Esophagus squamous epithelium (tissue), 5 donors: ENCODE results near the gene GP2. TPM values are rescaled to one million over a fixed set of nuclear protein-coding genes. Genes with fewer than 3 reads are reported as not detected.

Experiments
- DNase-seq: peaks from one replicate; lab custom pipeline; 2025; lab: John Stamatoyannopoulos, UW
- H3K27ac ChIP-seq, 4 donors: fragments of 200-600 bp; sonication (generic); one replicate each; pipeline ENCODE4 v1.5.1; 2016 to 2019; ENCODE audit warnings: mild to moderate bottlenecking in 1 of 4
- H3K27me3 ChIP-seq, 4 donors: fragments of 200-600 bp; sonication (generic); 1 replicate in 3 of 4; 2 replicates in 1 of 4; pipeline versions ENCODE4 v1.5.1 to v1.6.0; 2017 to 2021; ENCODE audit warnings: antibody characterized with exemption in 1 of 4
- H3K36me3 ChIP-seq, 3 donors: fragments of 200-600 bp; sonication (generic); one replicate each; pipeline ENCODE4 v1.5.1; 2016 to 2019
- H3K4me1 ChIP-seq, 3 donors: fragments of 200-600 bp; sonication (generic); one replicate each; pipeline ENCODE4 v1.5.1; 2017 to 2019
- H3K4me3 ChIP-seq, 4 donors: fragments of 200-600 bp; sonication (generic); 1 replicate in 3 of 4; 2 replicates in 1 of 4; pipeline ENCODE4 v1.5.1; 2016 to 2019; ENCODE audit warnings: mild to moderate bottlenecking in 2 of 4, moderate library complexity in 1 of 4
- H3K9me3 ChIP-seq, 3 donors: fragments of 200-600 bp; sonication (generic); one replicate each; pipeline ENCODE4 v1.5.1; 2016 to 2019
- CTCF ChIP-seq, 6 experiments: fragments of 450-650 bp in 4 of 6; fragments of 200-600 bp in 2 of 6; sonication (generic) in 2 of 6; IDR thresholded peaks; one replicate each; pipeline ENCODE4 v1.5.1; 2016 to 2019; ENCODE audit warnings: antibody characterized with exemption in 6 of 6, mild to moderate bottlenecking in 4 of 6, moderate library complexity in 4 of 6
- POLR2A ChIP-seq, 4 donors: fragments of 450-650 bp; IDR thresholded peaks; one replicate each; pipeline ENCODE4 v1.6.1; 2017; ENCODE audit warnings: antibody characterized with exemption in 4 of 4, mild to moderate bottlenecking in 4 of 4, moderate library complexity in 3 of 4
- WGBS, 2 donors: methylation state at CpG; one replicate each; pipeline ENCODE4 v1.1.5; 2018; 5-methylcytosine and 5-hydroxymethylcytosine counted together
- intact Hi-C: fragments of 100-400 bp; cut with DNase I; formaldehyde crosslinking; loops from one replicate; pipeline ENCODE4 v1.15.0; 2022
- total RNA-seq, 4 donors: library from RNA; depleted of rRNA; stranded (reverse); fragments of >200 nt; gene quantifications; one replicate each; pipeline ENCODE4 v1.1.0, GENCODE V29; 2016
- donor health status: DM: yes; HTN: yes; CAD: no.

Gene GP2
- total RNA-seq, 4 donors from 2014 or later: not detected

DNA sequence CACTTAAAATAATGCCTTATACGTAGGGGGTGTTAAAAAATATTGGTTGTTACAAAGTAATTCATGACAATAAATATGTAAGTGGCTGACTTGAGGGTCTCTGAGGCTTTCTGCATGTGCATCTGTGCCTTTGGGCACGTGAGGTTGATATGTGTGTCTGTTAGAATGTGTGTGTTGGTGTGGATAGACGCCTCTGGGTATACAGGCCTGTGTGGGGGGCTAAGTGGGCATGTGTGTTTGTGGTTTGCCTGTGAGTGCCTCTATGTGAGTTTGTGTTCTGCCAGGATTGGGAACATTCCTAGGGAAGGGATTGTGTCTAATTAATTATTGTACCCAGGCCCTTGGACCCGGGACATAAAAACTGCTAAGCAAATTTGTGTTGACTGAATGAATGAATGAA is 19.0 kb downstream of the GP2 start:
- DNase-seq: no peak
- Histone ChIP-seq H3K27ac (no peak overlapping the region), H3K9me3 (no peaks in the 10 kb centered on the region), H3K4me3 (no peak overlapping the region), H3K4me1 (no peaks in the 10 kb centered on the region), H3K36me3 (no peaks in the 10 kb centered on the region), H3K27me3 (peaks cover 0 to 9% (median 0%) of the 10 kb centered on the region in 4 donors)
- TF ChIP-seq POLR2A (IDR thresholded peaks at IDR 0.05): no peak
- no peak for TF ChIP-seq CTCF (IDR thresholded peaks at IDR 0.05)
- 68% methylated on average over 4 of the region's 4 CpGs for WGBS, 2 donors
- intact Hi-C loops: no loop called here

- no peak overlapping the region for H3K4me3 ChIP-seq
- peaks cover 0 to 9% (median 0%) of the 10 kb centered on the region in 4 donors for H3K27me3 ChIP-seq
- H3K27ac ChIP-seq: no peak overlapping the region
- no peak for DNase-seq
- no peaks in the 10 kb centered on the region for H3K9me3 ChIP-seq
- H3K4me1 ChIP-seq: no peaks in the 10 kb centered on the region
- 86 to 87% methylated on average over 7 of the region's 7 CpGs for WGBS, 2 donors
- TF ChIP-seq POLR2A (IDR thresholded peaks at IDR 0.05): no peak
- TF ChIP-seq CTCF (IDR thresholded peaks at IDR 0.05): no peak
- intact Hi-C loops: no loop called here
- H3K36me3 ChIP-seq: no peaks in the 10 kb centered on the region
Measured at GRCh38 chr16:20307791-20308190, 19.5 kb downstream of the GP2 start.

GRCh38 chr16:20307240-20307671 is 20.1 kb downstream of the GP2 start:
- WGBS, 2 donors: 44 to 70% methylated on average over 1 of the region's 1 CpG
- Histone ChIP-seq H3K27ac (no peak overlapping the region), H3K4me3 (no peak overlapping the region), H3K36me3 (no peaks in the 10 kb centered on the region), H3K4me1 (no peaks in the 10 kb centered on the region), H3K27me3 (peaks cover 0 to 5% (median 0%) of the 10 kb centered on the region in 4 donors), H3K9me3 (no peaks in the 10 kb centered on the region)
- no peak for DNase-seq
- no peak for TF ChIP-seq CTCF (IDR thresholded peaks at IDR 0.05)
- intact Hi-C loops: no loop called here

GRCh38 chr16:20306401-20306800 is 20.9 kb downstream of the GP2 start:
- no peaks in the 10 kb centered on the region for H3K4me1 ChIP-seq
- intact Hi-C loops: no loop called here
- no peaks in the 10 kb centered on the region for H3K36me3 ChIP-seq
- H3K27ac ChIP-seq: no peak overlapping the region
- no peak for DNase-seq
- H3K4me3 ChIP-seq: no peak overlapping the region
- WGBS, 2 donors: 41 to 48% methylated on average over 4 of the region's 4 CpGs
- H3K27me3 ChIP-seq: peaks cover 0 to 5% (median 0%) of the 10 kb centered on the region in 4 donors
- no peak for TF ChIP-seq CTCF (IDR thresholded peaks at IDR 0.05)
- no peak for TF ChIP-seq POLR2A (IDR thresholded peaks at IDR 0.05)
- no peaks in the 10 kb centered on the region for H3K9me3 ChIP-seq

- Histone ChIP-seq H3K9me3 (no peaks in the 10 kb centered on the region), H3K27me3 (peaks cover 0 to 18% (median 0%) of the 10 kb centered on the region in 4 donors), H3K27ac (no peak overlapping the region), H3K4me1 (no peaks in the 10 kb centered on the region), H3K4me3 (no peak overlapping the region), H3K36me3 (no peaks in the 10 kb centered on the region)
- WGBS, 2 donors: 35 to 55% methylated on average over 2 to 4 of the region's 4 CpGs
- DNase-seq: no peak
- intact Hi-C loops: loop anchor here (5.0 kb wide), 1 partner anchor 396 kb away; no protein-coding TSS in a partner anchor
- no peak for TF ChIP-seq CTCF (IDR thresholded peaks at IDR 0.05)
- no peak for TF ChIP-seq POLR2A (IDR thresholded peaks at IDR 0.05)
Measured at GRCh38 chr16:20303012-20303411, 24.3 kb downstream of the GP2 start.
